Duodenal mucosa (tissue), 2 donors: ENCODE results near the gene KCNN3.

Experiments
- H3K27ac ChIP-seq: one replicate; pipeline ENCODE4 v1.7.0; 2013; ENCODE audit warnings: low read depth, low read length
- H3K27me3 ChIP-seq, 2 donors: one replicate each; pipeline ENCODE4 v1.7.0; 2013; ENCODE audit warnings: low read length in 2 of 2, control low read depth in 1 of 2; ENCODE audit not compliant: insufficient read depth in 2 of 2, control insufficient read depth in 1 of 2
- H3K36me3 ChIP-seq, 2 donors: one replicate each; pipeline ENCODE4 v1.7.0; 2013; ENCODE audit warnings: low read length in 2 of 2, control low read depth in 1 of 2; ENCODE audit not compliant: insufficient read depth in 2 of 2, control insufficient read depth in 1 of 2
- H3K4me1 ChIP-seq, 2 donors: one replicate each; pipeline ENCODE4 v1.7.0; 2013; ENCODE audit warnings: low read length in 2 of 2, control low read depth in 1 of 2; ENCODE audit not compliant: insufficient read depth in 2 of 2, control insufficient read depth in 1 of 2
- H3K4me3 ChIP-seq, 2 donors: one replicate each; pipeline ENCODE4 v1.7.0; 2013; ENCODE audit warnings: low read length in 2 of 2, low read depth in 1 of 2
- H3K9ac ChIP-seq, 2 donors: one replicate each; pipeline ENCODE4 v1.7.0; 2013; ENCODE audit warnings: low read length in 2 of 2, low read depth in 1 of 2
- H3K9me3 ChIP-seq, 2 donors: one replicate each; pipeline ENCODE4 v1.7.0; 2013; ENCODE audit warnings: low read length in 2 of 2, control low read depth in 1 of 2; ENCODE audit not compliant: control insufficient read depth in 1 of 2

Gene KCNN3

DNA sequence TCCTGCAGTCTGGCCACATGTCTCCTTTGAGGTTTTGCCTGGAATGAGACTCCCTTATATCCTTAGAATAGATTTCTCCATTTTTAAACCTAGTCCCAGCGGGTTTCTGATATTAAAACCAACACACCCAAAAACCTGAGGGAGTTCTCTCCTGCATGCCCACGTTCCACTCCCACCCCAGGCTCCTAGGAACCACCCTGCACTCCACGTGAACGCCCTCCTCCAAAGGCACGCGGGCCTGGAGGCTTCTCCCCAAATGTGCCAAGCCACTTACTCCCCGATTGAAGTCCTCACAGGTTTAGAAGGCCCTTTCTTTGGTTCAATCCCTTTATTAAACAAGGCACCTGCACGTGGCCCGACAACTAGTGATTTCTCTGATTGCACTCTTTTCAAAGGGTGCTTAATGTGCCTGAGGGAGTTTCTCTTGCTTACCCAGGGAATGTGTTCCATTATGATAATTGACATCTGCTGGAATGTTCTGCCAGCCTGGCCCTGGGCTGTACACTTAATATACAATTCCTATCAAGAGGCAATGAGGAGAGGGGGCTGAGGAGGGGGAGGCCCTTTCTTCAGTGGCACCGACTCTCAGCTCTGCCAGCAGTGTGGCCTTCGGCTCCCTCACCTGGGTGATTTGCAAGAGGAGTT lies 157.8 kb downstream of the KCNN3 start:
- Histone ChIP-seq H3K4me1 (peaks cover 0 to 3% of the 10 kb centered on the region in 2 donors), H3K27me3 (no peaks in the 10 kb centered on the region), H3K9me3 (no peaks in the 10 kb centered on the region), H3K36me3 (peaks cover 0 to 5% of the 10 kb centered on the region in 2 donors), H3K27ac (no peak overlapping the region), H3K4me3 (no peak overlapping the region), H3K9ac (no peak overlapping the region)

DNA sequence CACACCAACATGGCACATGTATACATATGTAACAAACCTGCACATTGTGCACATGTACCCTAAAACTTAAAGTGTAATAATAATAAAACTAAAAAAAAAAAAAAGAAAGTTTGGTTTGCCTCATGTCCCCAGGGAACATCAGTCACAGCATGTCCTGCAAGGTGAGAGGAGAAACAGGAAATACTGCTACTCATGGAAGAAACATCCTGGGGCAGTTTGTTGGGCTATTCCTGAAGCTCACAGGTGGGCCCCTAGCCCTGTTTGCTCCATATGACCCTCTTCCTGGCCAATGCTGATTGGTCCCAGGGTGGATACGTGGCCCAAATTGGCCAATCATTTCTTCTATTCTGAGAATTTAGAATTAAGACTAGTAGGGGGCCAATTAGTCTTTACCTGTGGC lies 158.7 kb downstream of the KCNN3 start:
- Histone ChIP-seq H3K9me3 (no peaks in the 10 kb centered on the region), H3K27ac (no peak overlapping the region), H3K4me1 (no peaks in the 10 kb centered on the region), H3K4me3 (no peak overlapping the region), H3K36me3 (peaks cover 0 to 5% of the 10 kb centered on the region in 2 donors), H3K9ac (no peak overlapping the region), H3K27me3 (no peaks in the 10 kb centered on the region)

DNA sequence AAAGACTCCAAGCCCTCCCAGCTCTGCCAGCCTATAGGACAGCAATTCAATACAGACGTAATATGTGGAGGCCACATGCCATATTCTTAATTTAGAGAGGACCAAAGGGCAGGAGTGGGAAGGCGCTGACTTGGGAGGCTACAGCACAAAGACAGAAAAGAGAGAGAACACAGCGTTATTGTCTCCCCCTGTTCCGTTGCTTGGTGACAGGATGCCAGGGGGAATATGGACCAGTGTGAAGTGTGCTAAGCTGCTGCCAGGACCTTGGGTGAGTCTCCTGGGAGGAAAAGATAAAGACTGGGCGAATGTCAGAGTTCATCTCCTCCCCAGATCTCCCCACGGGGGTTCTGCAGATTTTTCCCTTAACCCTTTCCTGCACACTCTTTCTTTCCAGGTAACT lies 160.0 kb downstream of the KCNN3 start:
- H3K27ac ChIP-seq = no peak overlapping the region
- no peaks in the 10 kb centered on the region for H3K9me3 ChIP-seq
- no peak overlapping the region for H3K9ac ChIP-seq
- no peaks in the 10 kb centered on the region for H3K4me1 ChIP-seq
- H3K36me3 ChIP-seq = peaks cover 0 to 5% of the 10 kb centered on the region in 2 donors
- H3K4me3 ChIP-seq = no peak overlapping the region
- H3K27me3 ChIP-seq = no peaks in the 10 kb centered on the region

DNA sequence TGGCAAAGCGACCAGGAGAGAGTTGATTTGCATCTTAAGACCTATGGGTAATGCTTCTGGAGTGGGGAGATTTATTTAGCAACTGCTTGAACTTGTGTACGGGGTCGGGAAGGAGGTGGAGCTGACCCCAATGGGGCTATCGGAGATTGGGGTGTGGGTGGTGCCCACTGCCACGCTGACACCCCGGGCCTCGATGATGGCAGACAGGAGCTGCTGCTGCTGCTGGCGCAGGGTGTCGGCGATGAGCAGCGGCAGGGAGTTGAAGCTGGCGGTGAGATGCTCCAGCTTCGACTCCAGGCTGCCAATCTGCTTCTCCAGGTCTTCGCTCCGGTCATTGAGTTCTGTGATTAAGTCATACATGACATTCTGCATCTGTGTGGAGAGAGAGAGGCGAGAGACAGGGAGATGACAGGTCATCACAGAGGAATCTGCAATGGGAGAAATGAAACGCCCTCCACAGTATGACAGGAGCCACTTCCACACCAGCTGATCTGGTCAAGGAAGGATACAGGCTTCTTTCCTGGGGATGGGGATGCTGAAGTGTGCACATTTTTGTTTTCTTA lies 162.1 kb downstream of the KCNN3 start:
- H3K36me3 ChIP-seq = no peaks in the 10 kb centered on the region
- no peaks in the 10 kb centered on the region for H3K27me3 ChIP-seq
- no peak overlapping the region for H3K9ac ChIP-seq
- H3K4me1 ChIP-seq = no peaks in the 10 kb centered on the region
- no peak overlapping the region for H3K4me3 ChIP-seq
- no peak overlapping the region for H3K27ac ChIP-seq
- H3K9me3 ChIP-seq = no peaks in the 10 kb centered on the region

DNA sequence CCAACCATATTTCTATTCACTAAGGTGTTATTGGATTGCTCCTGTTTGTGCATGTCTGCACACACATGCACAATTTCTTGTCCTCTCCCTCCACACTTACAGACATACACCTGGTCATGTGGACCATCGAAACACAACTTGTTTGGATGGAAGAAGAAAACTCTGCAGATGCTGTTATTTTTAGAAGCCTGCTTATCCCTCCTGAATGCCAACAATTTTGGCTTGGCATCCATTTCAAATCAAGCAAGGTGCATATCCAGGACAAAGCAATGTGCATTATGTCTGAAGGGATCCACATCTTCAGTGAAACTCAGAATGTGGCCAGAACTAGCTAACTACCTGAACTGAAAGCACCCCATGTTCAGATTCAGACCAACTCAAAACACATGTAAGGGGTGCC lies 163.2 kb downstream of the KCNN3 start:
- Histone ChIP-seq H3K27ac (no peak overlapping the region), H3K4me3 (no peak overlapping the region), H3K9me3 (no peaks in the 10 kb centered on the region), H3K36me3 (no peaks in the 10 kb centered on the region), H3K27me3 (no peaks in the 10 kb centered on the region), H3K9ac (no peak overlapping the region), H3K4me1 (no peaks in the 10 kb centered on the region)

DNA sequence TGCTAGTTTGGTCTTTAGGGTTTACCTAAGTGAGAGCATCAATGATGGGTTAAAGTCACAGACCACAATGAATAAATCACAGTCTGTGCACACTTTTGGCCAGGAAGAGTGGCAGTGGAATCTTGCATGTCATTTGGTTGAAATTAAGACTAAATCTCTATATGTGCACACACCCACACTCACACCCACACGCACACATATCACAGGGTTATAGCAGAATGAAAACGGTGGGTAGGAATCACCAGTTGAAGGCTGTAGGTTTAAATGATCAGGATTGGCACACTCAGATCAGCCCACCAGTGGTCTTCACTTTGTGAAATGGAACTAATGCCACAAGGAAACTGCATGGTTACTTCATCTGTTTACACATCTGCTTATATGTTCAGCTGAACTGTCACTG lies 164.5 kb downstream of the KCNN3 start:
- no peak overlapping the region for H3K4me3 ChIP-seq
- H3K9me3 ChIP-seq = no peaks in the 10 kb centered on the region
- H3K27ac ChIP-seq = no peak overlapping the region
- no peaks in the 10 kb centered on the region for H3K27me3 ChIP-seq
- no peak overlapping the region for H3K9ac ChIP-seq
- no peaks in the 10 kb centered on the region for H3K36me3 ChIP-seq
- no peaks in the 10 kb centered on the region for H3K4me1 ChIP-seq

DNA sequence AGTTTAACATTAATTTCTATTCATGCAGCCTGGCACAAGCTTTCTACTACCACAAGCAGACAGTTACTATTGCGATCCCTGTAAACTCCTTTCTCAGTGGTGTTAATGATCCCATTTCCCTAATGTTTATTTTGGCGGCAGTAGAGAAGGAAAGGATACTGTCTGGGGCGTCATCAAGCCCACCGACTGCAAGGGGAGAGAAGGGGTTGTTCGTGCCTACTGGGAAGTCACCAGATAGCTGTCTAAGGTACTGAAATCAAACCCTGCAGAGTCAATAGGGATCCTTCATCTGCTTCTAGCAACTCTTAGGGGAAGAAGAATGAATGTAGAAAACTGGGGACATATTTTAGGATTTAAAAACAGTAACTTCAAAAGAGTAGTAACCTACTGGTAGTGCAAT lies 166.9 kb downstream of the KCNN3 start:
- no peak overlapping the region for H3K27ac ChIP-seq
- no peaks in the 10 kb centered on the region for H3K36me3 ChIP-seq
- no peaks in the 10 kb centered on the region for H3K9me3 ChIP-seq
- no peak overlapping the region for H3K4me3 ChIP-seq
- no peaks in the 10 kb centered on the region for H3K27me3 ChIP-seq
- peaks cover 6 to 7% of the 10 kb centered on the region in 2 donors for H3K4me1 ChIP-seq
- H3K9ac ChIP-seq = no peak overlapping the region

DNA sequence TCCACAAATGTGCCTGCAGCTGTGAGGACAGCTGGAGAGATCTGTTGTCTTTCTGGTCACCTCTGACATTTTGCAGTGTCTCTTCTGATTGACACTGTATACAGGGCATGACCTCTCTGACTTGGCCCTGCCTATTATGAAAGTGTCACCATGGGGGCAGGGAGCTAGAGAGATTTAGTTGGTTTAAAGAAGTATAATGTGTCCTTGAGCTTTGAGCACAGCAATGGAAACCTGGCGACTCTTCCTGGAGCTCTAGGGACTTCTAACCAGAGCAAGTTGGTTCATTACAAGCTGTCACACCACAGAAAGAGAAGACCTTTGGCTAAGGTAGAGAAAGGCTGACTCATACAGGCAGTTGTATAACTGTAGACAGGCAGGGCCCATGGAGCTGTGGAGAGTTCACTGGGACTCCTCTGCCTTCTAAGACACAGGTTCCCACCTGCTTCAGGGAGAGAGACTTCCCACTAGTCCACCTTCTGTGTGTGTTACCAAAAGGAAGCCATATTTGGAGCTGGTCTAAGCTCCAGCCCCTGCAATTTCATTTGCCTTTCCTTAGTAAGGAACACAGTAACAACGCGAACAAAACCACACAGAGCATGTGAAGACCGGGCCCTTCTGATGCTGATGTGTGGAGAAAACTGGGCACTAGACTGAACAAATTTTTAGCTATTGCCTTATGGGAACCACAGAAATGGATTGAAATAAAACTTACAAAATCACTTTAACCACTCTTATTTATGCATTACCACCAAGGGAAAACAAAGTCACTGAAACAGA lies 171.6 kb downstream of the KCNN3 start:
- Histone ChIP-seq H3K4me3 (no peak overlapping the region), H3K27ac (no peak overlapping the region), H3K9me3 (no peaks in the 10 kb centered on the region), H3K36me3 (no peaks in the 10 kb centered on the region), H3K27me3 (no peaks in the 10 kb centered on the region), H3K4me1 (peaks cover 7 to 8% of the 10 kb centered on the region in 2 donors), H3K9ac (no peak overlapping the region)

DNA sequence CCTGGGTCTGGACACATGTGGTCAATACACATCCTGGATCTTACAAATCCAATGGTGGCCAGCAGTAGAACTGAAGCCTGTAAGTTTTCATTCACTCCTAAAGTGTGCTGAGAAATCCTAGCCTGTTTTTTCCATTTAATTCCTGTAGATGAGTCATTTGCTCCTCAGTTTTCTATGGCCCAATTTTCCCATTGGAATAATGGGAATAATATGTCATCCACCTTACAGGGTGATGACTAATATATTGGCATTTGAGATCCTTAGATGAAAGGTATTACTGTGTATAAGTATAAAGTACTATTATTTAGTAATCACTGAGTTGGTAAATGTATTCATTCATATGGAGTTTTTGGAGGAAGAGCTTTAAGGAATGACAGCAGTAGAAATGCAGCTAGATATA lies 172.4 kb downstream of the KCNN3 start:
- Histone ChIP-seq H3K36me3 (no peaks in the 10 kb centered on the region), H3K4me1 (peaks cover 7 to 8% of the 10 kb centered on the region in 2 donors), H3K9ac (no peak overlapping the region), H3K27ac (no peak overlapping the region), H3K9me3 (no peaks in the 10 kb centered on the region), H3K27me3 (no peaks in the 10 kb centered on the region), H3K4me3 (no peak overlapping the region)

DNA sequence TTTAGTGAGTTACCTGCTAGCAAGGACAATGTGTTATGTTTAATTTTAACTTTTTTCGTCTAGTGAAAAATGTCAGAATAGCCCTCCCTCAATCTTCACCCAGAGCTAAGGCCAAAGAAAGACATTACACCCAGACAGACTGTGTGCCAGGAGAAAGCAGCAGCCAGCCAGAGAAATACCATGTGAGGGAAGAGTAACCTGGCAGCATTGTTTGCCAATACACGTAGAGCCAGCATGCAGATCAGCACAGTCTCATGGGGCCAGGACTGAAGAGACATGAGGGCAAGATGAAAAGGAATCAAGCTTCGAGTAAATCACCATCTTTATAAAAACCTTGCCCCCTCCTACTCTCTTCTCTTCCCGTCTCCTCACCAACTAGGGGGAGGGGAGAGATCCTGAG lies 173.6 kb downstream of the KCNN3 start:
- H3K36me3 ChIP-seq = no peaks in the 10 kb centered on the region
- H3K9ac ChIP-seq = no peak overlapping the region
- no peak overlapping the region for H3K4me3 ChIP-seq
- no peaks in the 10 kb centered on the region for H3K27me3 ChIP-seq
- peaks cover 7 to 8% of the 10 kb centered on the region in 2 donors for H3K4me1 ChIP-seq
- no peaks in the 10 kb centered on the region for H3K9me3 ChIP-seq
- H3K27ac ChIP-seq = no peak overlapping the region
